GM23338 (cell line): ENCODE data around the gene TBC1D30. TPM values are rescaled to one million over a fixed set of nuclear protein-coding genes. Genes with fewer than 3 reads are reported as not detected.

Experiments
- ATAC-seq: fragments of 200-7000 bp; cut with Tn5 transposase; 3 replicates; pipeline ENCODE4 v1.9.1; 2020
- DNase-seq: peaks from one replicate; pipeline ENCODE4 v3.0.0-alpha.2; 2015; ENCODE audit warnings: low spot score
- H2AFZ ChIP-seq: fragments of 200-600 bp; sonication (generic); 2 replicates; pipeline ENCODE4 v1.8.0; 2016; ENCODE audit warnings: antibody characterized with exemption, mild to moderate bottlenecking, moderate library complexity
- H3F3A ChIP-seq: fragments of 200-600 bp; sonication (generic); replicated peaks from 2 replicates; pipeline ENCODE4 v1.8.0; 2017; ENCODE audit warnings: antibody characterized with exemption, mixed run types, low read depth
- H3K27ac ChIP-seq: fragments of 200-600 bp; sonication (generic); 2 replicates; pipeline ENCODE4 v1.6.1; 2016; ENCODE audit warnings: low read depth
- H3K27me3 ChIP-seq: fragments of 200-600 bp; sonication (generic); 2 replicates; pipeline ENCODE4 v1.8.0; 2016; ENCODE audit warnings: mild to moderate bottlenecking, mixed run types, moderate library complexity; ENCODE audit not compliant: insufficient read depth
- H3K36me3 ChIP-seq: fragments of 200-600 bp; sonication (generic); 2 replicates; pipeline ENCODE4 v1.8.0; 2016; ENCODE audit warnings: mild to moderate bottlenecking; ENCODE audit not compliant: insufficient read depth
- H3K4me1 ChIP-seq: fragments of 200-600 bp; sonication (generic); 2 replicates; pipeline ENCODE4 v1.8.0; 2016; ENCODE audit warnings: mild to moderate bottlenecking, moderate library complexity; ENCODE audit not compliant: insufficient read depth
- H3K4me2 ChIP-seq: fragments of 200-600 bp; sonication (generic); 2 replicates; pipeline ENCODE4 v1.7.1; 2017; ENCODE audit warnings: mixed run types
- H3K4me3 ChIP-seq: fragments of 200-600 bp; sonication (generic); 2 replicates; pipeline ENCODE4 v1.6.1; 2016; ENCODE audit warnings: mixed run types
- H3K79me2 ChIP-seq: fragments of 200-600 bp; sonication (generic); replicated peaks from 2 replicates; pipeline ENCODE4 v1.8.0; 2017; ENCODE audit warnings: mild to moderate bottlenecking; ENCODE audit not compliant: insufficient read depth
- H3K9me2 ChIP-seq: fragments of 200-600 bp; sonication (generic); 2 replicates; pipeline ENCODE4 v1.8.0; 2017; ENCODE audit not compliant: insufficient read depth
- H4K20me1 ChIP-seq: fragments of 200-600 bp; sonication (generic); replicated peaks from 2 replicates; pipeline ENCODE4 v1.8.0; 2017; ENCODE audit warnings: mild to moderate bottlenecking; ENCODE audit not compliant: insufficient read depth
- H3K27ac Mint-ChIP-seq: 2 replicates; pipeline ENCODE4 v1.8.0; 2020; ENCODE audit warnings: inconsistent platforms, mild to moderate bottlenecking, moderate library complexity, mixed read lengths
- H3K27me3 Mint-ChIP-seq: 3 replicates; pipeline ENCODE4 v1.8.0; 2022; ENCODE audit warnings: low read depth, mild to moderate bottlenecking, moderate library complexity, mixed read lengths, inconsistent platforms; ENCODE audit not compliant: insufficient read depth, poor library complexity
- H3K36me3 Mint-ChIP-seq: 3 replicates; pipeline ENCODE4 v1.8.0; 2021; ENCODE audit warnings: low read depth, mild to moderate bottlenecking, inconsistent platforms, moderate library complexity, mixed read lengths
- H3K4me1 Mint-ChIP-seq: 3 replicates; pipeline ENCODE4 v1.8.0; 2020; ENCODE audit warnings: mild to moderate bottlenecking, inconsistent platforms, mixed read lengths
- H3K4me3 Mint-ChIP-seq: 3 replicates; pipeline ENCODE4 v1.8.0; 2021; ENCODE audit warnings: moderate library complexity, mild to moderate bottlenecking, inconsistent platforms, mixed read lengths
- H3K9me3 Mint-ChIP-seq: 3 replicates; pipeline ENCODE4 v1.8.0; 2020; ENCODE audit warnings: moderate library complexity, mild to moderate bottlenecking, inconsistent platforms, mixed read lengths
- NANOG ChIP-seq: IDR thresholded peaks from 2 replicates; pipeline ENCODE4 v1.6.1; 2016; ENCODE audit warnings: antibody characterized with exemption, borderline replicate concordance
- POLR2AphosphoS5 ChIP-seq: IDR thresholded peaks from 2 replicates; pipeline ENCODE4 v1.6.1; 2016; ENCODE audit warnings: antibody characterized with exemption, low read depth
- polyA plus RNA-seq: library from polyadenylated mRNA; unstranded; fragments of >200 nt; fragmentation: Nextera tagmentation; extraction: Ambion mirVana; gene quantifications from 2 replicates; pipeline ENCODE4 v1.2.1, GENCODE V29; 2016
- total RNA-seq: library from RNA; depleted of rRNA; stranded (reverse); fragments of >200 nt; shearing (Covaris generic); gene quantifications from 2 replicates; pipeline ENCODE4 v1.2.3, GENCODE V29; 2014
- TF ChIP-seq, protein P1 (sequence below): fragments of 250-450 bp; sonication (Bioruptor Pico); IDR thresholded peaks from 2 replicates; pipeline ENCODE4 v1.5.0; 2020; ENCODE audit warnings: mild to moderate bottlenecking, moderate library complexity
- TF ChIP-seq, protein P2 (sequence below), 2 experiments: fragments of 200-600 bp in 1 of 2; sonication (generic) in 1 of 2; conservative IDR thresholded peaks; 2 replicates each; pipeline versions ENCODE4 v1.5.1 to v1.6.1; 2016 to 2017; ENCODE audit warnings: antibody characterized with exemption in 2 of 2, low read depth in 2 of 2, mild to moderate bottlenecking in 2 of 2, moderate library complexity in 1 of 2
- TF ChIP-seq, protein P3 (sequence below): IDR thresholded peaks from one replicate; pipeline ENCODE4 v1.6.1; 2018; ENCODE audit warnings: antibody characterized with exemption; ENCODE audit not compliant: unreplicated experiment

The TBC1D30 gene
- total and polyA plus RNA-seq, 2 experiments from 2014 or later = 2.9 to 9.6 TPM

DNA sequence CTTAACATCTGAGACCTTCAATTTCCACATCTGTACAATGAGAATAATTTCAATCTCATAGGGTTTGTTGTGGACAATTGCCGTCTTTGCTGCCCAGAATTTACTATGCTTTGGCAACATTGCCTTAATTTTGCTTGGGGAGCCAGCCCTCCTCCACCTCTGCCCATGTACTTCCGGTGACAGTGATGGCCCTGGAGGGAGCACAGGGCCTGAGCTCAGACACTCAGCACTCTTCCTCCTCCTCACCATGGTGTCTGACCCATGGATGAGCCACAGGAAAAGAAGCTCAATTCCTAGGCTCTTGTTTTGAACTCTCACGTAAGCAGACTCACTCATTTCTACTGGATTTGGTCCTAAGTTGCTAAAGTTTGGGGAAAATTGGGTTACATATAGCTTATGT is 58.2 kb downstream of the TBC1D30 start (continued):
- TF ChIP-seq, protein P1, sequence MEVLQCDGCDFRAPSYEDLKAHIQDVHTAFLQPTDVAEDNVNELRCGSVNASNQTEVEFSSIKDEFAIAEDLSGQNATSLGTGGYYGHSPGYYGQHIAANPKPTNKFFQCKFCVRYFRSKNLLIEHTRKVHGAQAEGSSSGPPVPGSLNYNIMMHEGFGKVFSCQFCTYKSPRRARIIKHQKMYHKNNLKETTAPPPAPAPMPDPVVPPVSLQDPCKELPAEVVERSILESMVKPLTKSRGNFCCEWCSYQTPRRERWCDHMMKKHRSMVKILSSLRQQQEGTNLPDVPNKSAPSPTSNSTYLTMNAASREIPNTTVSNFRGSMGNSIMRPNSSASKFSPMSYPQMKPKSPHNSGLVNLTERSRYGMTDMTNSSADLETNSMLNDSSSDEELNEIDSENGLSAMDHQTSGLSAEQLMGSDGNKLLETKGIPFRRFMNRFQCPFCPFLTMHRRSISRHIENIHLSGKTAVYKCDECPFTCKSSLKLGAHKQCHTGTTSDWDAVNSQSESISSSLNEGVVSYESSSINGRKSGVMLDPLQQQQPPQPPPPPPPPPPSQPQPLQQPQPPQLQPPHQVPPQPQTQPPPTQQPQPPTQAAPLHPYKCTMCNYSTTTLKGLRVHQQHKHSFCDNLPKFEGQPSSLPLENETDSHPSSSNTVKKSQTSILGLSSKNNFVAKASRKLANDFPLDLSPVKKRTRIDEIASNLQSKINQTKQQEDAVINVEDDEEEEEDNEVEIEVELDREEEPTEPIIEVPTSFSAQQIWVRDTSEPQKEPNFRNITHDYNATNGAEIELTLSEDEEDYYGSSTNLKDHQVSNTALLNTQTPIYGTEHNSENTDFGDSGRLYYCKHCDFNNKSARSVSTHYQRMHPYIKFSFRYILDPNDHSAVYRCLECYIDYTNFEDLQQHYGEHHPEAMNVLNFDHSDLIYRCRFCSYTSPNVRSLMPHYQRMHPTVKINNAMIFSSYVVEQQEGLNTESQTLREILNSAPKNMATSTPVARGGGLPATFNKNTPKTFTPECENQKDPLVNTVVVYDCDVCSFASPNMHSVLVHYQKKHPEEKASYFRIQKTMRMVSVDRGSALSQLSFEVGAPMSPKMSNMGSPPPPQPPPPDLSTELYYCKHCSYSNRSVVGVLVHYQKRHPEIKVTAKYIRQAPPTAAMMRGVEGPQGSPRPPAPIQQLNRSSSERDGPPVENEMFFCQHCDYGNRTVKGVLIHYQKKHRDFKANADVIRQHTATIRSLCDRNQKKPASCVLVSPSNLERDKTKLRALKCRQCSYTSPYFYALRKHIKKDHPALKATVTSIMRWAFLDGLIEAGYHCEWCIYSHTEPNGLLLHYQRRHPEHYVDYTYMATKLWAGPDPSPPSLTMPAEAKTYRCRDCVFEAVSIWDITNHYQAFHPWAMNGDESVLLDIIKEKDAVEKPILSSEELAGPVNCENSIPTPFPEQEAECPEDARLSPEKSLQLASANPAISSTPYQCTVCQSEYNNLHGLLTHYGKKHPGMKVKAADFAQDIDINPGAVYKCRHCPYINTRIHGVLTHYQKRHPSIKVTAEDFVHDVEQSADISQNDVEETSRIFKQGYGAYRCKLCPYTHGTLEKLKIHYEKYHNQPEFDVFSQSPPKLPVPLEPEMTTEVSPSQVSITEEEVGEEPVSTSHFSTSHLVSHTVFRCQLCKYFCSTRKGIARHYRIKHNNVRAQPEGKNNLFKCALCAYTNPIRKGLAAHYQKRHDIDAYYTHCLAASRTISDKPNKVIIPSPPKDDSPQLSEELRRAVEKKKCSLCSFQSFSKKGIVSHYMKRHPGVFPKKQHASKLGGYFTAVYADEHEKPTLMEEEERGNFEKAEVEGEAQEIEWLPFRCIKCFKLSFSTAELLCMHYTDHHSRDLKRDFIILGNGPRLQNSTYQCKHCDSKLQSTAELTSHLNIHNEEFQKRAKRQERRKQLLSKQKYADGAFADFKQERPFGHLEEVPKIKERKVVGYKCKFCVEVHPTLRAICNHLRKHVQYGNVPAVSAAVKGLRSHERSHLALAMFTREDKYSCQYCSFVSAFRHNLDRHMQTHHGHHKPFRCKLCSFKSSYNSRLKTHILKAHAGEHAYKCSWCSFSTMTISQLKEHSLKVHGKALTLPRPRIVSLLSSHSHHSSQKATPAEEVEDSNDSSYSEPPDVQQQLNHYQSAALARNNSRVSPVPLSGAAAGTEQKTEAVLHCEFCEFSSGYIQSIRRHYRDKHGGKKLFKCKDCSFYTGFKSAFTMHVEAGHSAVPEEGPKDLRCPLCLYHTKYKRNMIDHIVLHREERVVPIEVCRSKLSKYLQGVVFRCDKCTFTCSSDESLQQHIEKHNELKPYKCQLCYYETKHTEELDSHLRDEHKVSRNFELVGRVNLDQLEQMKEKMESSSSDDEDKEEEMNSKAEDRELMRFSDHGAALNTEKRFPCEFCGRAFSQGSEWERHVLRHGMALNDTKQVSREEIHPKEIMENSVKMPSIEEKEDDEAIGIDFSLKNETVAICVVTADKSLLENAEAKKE (CRISPR knock-in tag) = no peak
- TF ChIP-seq NANOG = no peak

GRCh38 chr12:64883264-64884163 is 59.1 kb downstream of the TBC1D30 start:
- no peaks in the 10 kb centered on the region for H3K9me2 ChIP-seq
- Mint-ChIP-seq H3K27ac (no peak overlapping the region), H3K36me3 (no peaks in the 10 kb centered on the region), H3K9me3 (no peaks in the 10 kb centered on the region), H3K4me3 (no peak overlapping the region), H3K27me3 (peaks cover 2% of the 10 kb centered on the region), H3K4me1 (peaks cover 6% of the 10 kb centered on the region; the same call in 2 of the 3 replicates)
- DNase-seq (peak; percentile 61), ATAC-seq (peak; percentile 72)
- peaks cover 12% of the 10 kb centered on the region; the same call in 1 of the 2 replicates for H3K4me1 ChIP-seq
- H3K79me2 ChIP-seq = no peaks in the 10 kb centered on the region
- peak overlapping the region; percentile 26 for H2AFZ ChIP-seq
- no peaks in the 10 kb centered on the region for H4K20me1 ChIP-seq
- H3K27me3 ChIP-seq = no peaks in the 10 kb centered on the region
- no peak for TF ChIP-seq POLR2AphosphoS5
- TF ChIP-seq, protein P2, sequence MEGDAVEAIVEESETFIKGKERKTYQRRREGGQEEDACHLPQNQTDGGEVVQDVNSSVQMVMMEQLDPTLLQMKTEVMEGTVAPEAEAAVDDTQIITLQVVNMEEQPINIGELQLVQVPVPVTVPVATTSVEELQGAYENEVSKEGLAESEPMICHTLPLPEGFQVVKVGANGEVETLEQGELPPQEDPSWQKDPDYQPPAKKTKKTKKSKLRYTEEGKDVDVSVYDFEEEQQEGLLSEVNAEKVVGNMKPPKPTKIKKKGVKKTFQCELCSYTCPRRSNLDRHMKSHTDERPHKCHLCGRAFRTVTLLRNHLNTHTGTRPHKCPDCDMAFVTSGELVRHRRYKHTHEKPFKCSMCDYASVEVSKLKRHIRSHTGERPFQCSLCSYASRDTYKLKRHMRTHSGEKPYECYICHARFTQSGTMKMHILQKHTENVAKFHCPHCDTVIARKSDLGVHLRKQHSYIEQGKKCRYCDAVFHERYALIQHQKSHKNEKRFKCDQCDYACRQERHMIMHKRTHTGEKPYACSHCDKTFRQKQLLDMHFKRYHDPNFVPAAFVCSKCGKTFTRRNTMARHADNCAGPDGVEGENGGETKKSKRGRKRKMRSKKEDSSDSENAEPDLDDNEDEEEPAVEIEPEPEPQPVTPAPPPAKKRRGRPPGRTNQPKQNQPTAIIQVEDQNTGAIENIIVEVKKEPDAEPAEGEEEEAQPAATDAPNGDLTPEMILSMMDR (conservative IDR thresholded peaks at IDR 0.05; ENCODE audit: low read depth in 2 of 2) = peak; percentile 38 to 52; a peak in 3 of 4 replicates
- TF ChIP-seq, protein P3, sequence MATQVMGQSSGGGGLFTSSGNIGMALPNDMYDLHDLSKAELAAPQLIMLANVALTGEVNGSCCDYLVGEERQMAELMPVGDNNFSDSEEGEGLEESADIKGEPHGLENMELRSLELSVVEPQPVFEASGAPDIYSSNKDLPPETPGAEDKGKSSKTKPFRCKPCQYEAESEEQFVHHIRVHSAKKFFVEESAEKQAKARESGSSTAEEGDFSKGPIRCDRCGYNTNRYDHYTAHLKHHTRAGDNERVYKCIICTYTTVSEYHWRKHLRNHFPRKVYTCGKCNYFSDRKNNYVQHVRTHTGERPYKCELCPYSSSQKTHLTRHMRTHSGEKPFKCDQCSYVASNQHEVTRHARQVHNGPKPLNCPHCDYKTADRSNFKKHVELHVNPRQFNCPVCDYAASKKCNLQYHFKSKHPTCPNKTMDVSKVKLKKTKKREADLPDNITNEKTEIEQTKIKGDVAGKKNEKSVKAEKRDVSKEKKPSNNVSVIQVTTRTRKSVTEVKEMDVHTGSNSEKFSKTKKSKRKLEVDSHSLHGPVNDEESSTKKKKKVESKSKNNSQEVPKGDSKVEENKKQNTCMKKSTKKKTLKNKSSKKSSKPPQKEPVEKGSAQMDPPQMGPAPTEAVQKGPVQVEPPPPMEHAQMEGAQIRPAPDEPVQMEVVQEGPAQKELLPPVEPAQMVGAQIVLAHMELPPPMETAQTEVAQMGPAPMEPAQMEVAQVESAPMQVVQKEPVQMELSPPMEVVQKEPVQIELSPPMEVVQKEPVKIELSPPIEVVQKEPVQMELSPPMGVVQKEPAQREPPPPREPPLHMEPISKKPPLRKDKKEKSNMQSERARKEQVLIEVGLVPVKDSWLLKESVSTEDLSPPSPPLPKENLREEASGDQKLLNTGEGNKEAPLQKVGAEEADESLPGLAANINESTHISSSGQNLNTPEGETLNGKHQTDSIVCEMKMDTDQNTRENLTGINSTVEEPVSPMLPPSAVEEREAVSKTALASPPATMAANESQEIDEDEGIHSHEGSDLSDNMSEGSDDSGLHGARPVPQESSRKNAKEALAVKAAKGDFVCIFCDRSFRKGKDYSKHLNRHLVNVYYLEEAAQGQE = no peak
- no peaks in the 10 kb centered on the region for H3K36me3 ChIP-seq
- no peak overlapping the region for H3K4me2 ChIP-seq
- H3K4me3 ChIP-seq = no peak overlapping the region
- no peak overlapping the region for H3K27ac ChIP-seq
- no peaks in the 10 kb centered on the region for H3F3A ChIP-seq
